K562 (cell line): ENCODE measurements around the gene KRTAP9-7. TPM values are rescaled to one million over a fixed set of nuclear protein-coding genes. Genes with fewer than 3 reads are reported as not detected.

Experiments used
- ATAC-seq: fragments of 200-7000 bp; cut with Tn5 transposase; 3 replicates; pipeline ENCODE4 v1.9.1; 2020; ENCODE audit warnings: moderate library complexity
- BruUV-seq: library from RNA; stranded (reverse); fragments of 400-500 nt; replicated peaks from 2 replicates; lab custom pipeline; 2021; lab: Mats Ljungman, UMichigan
- CTCF ChIA-PET: fragments of 300-600 bp; formaldehyde crosslinking; extraction: SDS; loops from one replicate; lab custom pipeline; 2021; ENCODE audit warnings: low intra/inter-chr PET ratio; lab: Yijun Ruan, JAX
- POLR2A ChIA-PET: fragments of 300-600, 350-650 bp; sonication (Branson Sonifier 250); formaldehyde crosslinking; extraction: SDS; loops from one replicate; lab custom pipeline; 2021; ENCODE audit warnings: antibody characterized with exemption, inconsistent platforms; lab: Yijun Ruan, JAX
- DNase-seq, 4 experiments: peaks; one replicate each; pipeline versions ENCODE4 v3.0.0 to v3.0.0-alpha.2; 2011 to 2018; ENCODE audit warnings: low spot score in 3 of 4, mixed read lengths in 3 of 4; ENCODE audit errors: extremely low read depth in 1 of 4
- FAIRE-seq: peaks from 2 replicates; lab custom pipeline; 2011; peaks lifted over from hg19 to GRCh38; lab: Jason Lieb, UNC
- H2AFZ ChIP-seq: 2 replicates; pipeline ENCODE4 v1.6.0; 2011; ENCODE audit warnings: low read depth, low read length, control low read depth, inconsistent platforms
- H3K27ac ChIP-seq: fragments of 200-600 bp; 3 replicates; pipeline ENCODE4 v1.8.0; 2011; ENCODE audit warnings: low read depth, mild to moderate bottlenecking, control low read depth, inconsistent platforms, low read length, moderate library complexity, mixed read lengths; ENCODE audit errors: extremely low read depth
- H3K27me3 ChIP-seq, 2 experiments: fragments of 300-600 bp in 1 of 2; 2 replicates in 1 of 2; 3 replicates in 1 of 2; pipeline versions ENCODE4 v1.6.0 to v1.8.0; 2011; ENCODE audit warnings: inconsistent platforms in 2 of 2, low read length in 2 of 2, mild to moderate bottlenecking in 1 of 2, mixed read lengths in 1 of 2, moderate library complexity in 1 of 2; ENCODE audit not compliant: control insufficient read depth in 2 of 2, insufficient read depth in 2 of 2
- H3K36me3 ChIP-seq: fragments of 300-600 bp; 3 replicates; pipeline ENCODE4 v1.8.0; 2011; ENCODE audit warnings: mild to moderate bottlenecking, low read length, inconsistent platforms; ENCODE audit not compliant: control insufficient read depth, insufficient read depth
- H3K4me1 ChIP-seq, 2 experiments: fragments of 200-600 bp in 1 of 2; replicated peaks in 1 of 2; 2 replicates in 1 of 2; 3 replicates in 1 of 2; pipeline versions ENCODE4 v1.5.1 to v1.8.0; 2011; ENCODE audit warnings: inconsistent platforms in 2 of 2, low read length in 2 of 2, mild to moderate bottlenecking in 1 of 2, mixed read lengths in 1 of 2, moderate library complexity in 1 of 2; ENCODE audit not compliant: control insufficient read depth in 2 of 2, insufficient read depth in 2 of 2
- H3K4me2 ChIP-seq: 2 replicates; pipeline ENCODE4 v1.6.1; 2011; ENCODE audit warnings: low read length, control low read depth, inconsistent platforms, mixed read lengths; ENCODE audit not compliant: insufficient read depth
- H3K4me3 ChIP-seq: fragments of 200-600 bp; sonication (generic), shearing (Covaris generic); 2 replicates; pipeline ENCODE4 v1.5.1; 2016; ENCODE audit warnings: control low read depth, inconsistent platforms
- H3K79me2 ChIP-seq: fragments of 200-600 bp; 3 replicates; pipeline ENCODE4 v1.8.0; 2011; ENCODE audit warnings: low read length, inconsistent platforms; ENCODE audit not compliant: control insufficient read depth, insufficient read depth
- H3K9ac ChIP-seq, 2 experiments: 2 replicates each; pipeline versions ENCODE4 v1.6.0 to v1.6.1; 2011; ENCODE audit warnings: low read depth in 2 of 2, low read length in 2 of 2, control low read depth in 1 of 2, inconsistent platforms in 1 of 2, mild to moderate bottlenecking in 1 of 2, mixed read lengths in 1 of 2; ENCODE audit not compliant: insufficient read depth in 1 of 2
- H3K9me1 ChIP-seq: one replicate; pipeline ENCODE4 v1.6.0; 2011; ENCODE audit warnings: inconsistent platforms, mild to moderate bottlenecking, low read length, moderate library complexity; ENCODE audit not compliant: control insufficient read depth, insufficient read depth
- H3K9me3 ChIP-seq: replicated peaks from 2 replicates; pipeline ENCODE4 v1.5.1; 2011; ENCODE audit warnings: low read depth, low read length, inconsistent platforms; ENCODE audit not compliant: control insufficient read depth, insufficient read depth
- H4K20me1 ChIP-seq: replicated peaks from 2 replicates; pipeline ENCODE4 v1.6.1; 2011; ENCODE audit warnings: low read length, inconsistent platforms, mixed read lengths; ENCODE audit not compliant: control insufficient read depth, insufficient read depth
- KLF10 ChIP-seq: fragments of 250-450 bp; sonication (Bioruptor Pico); IDR thresholded peaks from 2 replicates; pipeline ENCODE4 v1.6.1; 2021; ENCODE audit warnings: matching md5 sums
- PHB2 ChIP-seq: fragments of 450-650 bp; IDR thresholded peaks from 2 replicates; pipeline ENCODE4 v1.6.1; 2017; ENCODE audit warnings: low read depth
- SNIP1 ChIP-seq: fragments of 450-650 bp; IDR thresholded peaks from 2 replicates; pipeline ENCODE4 v1.7.1; 2017; ENCODE audit warnings: low read depth, mild to moderate bottlenecking
- XRCC4 ChIP-seq: IDR thresholded peaks from one replicate; pipeline ENCODE4 v1.6.1; 2011; ENCODE audit not compliant: insufficient read depth, insufficient read length; ENCODE audit errors: extremely low read depth
- ZNF282 ChIP-seq: sonication (generic); formaldehyde crosslinking; IDR thresholded peaks from 2 replicates; pipeline ENCODE4 v1.8.1; 2023; ENCODE audit warnings: missing genetic modification reagents
- WGBS: fragments of 100-300 bp; shearing (Covaris generic); methylation state at CpG from one replicate; pipeline ENCODE4 v1.1.6; 2016; ENCODE audit warnings: low coverage, mixed read lengths; ENCODE audit not compliant: insufficient coverage; ENCODE audit errors: missing lambda C conversion rate; 5-methylcytosine and 5-hydroxymethylcytosine counted together
- in situ Hi-C: fragments of 300-500 bp; cut with MboI; formaldehyde crosslinking; loops from 4 replicates; pipeline ENCODE4 v1.15.0; 2018; ENCODE audit warnings: inconsistent platforms, mixed read lengths
- intact Hi-C: fragments of 100-400 bp; cut with micrococcal nuclease; formaldehyde crosslinking; loops from 2 replicates; pipeline ENCODE4 v1.14.2; 2022
- polyA plus RNA-seq, 8 experiments: library from polyadenylated mRNA; depleted of rRNA in 4 of 8; stranded (reverse) in 5 of 8; unstranded in 3 of 8; fragments of >200 nt; fragmentation: Nextera tagmentation in 2 of 8; fragmentation: Illumina TruSeq in 1 of 8; extraction: Ambion mirVana in 2 of 8; extraction: Trizol in 1 of 8; gene quantifications; 2 replicates each; pipeline versions ENCODE4 v1.2.1 to v1.2.3, GENCODE V29; 2011 to 2014; ENCODE audit warnings: inconsistent platforms in 1 of 8, missing spikeins in 1 of 8
- total RNA-seq, 7 experiments: library from RNA; depleted of rRNA in 6 of 7; stranded (reverse); fragments of >200 nt in 6 of 7; fragmentation: Illumina TruSeq in 2 of 7; extraction: Trizol in 2 of 7; gene quantifications; 2 replicates each; pipeline versions ENCODE4 v1.2.1 to v1.2.3, GENCODE V29; 2011 to 2021; ENCODE audit warnings: low replicate concordance in 1 of 7
- TF ChIP-seq, protein P1 (sequence below): fragments of 250-450 bp; sonication (Bioruptor Pico); IDR thresholded peaks from 2 replicates; pipeline ENCODE4 v1.5.0; 2021; ENCODE audit warnings: mild to moderate bottlenecking, borderline replicate concordance
- TF ChIP-seq, protein P2 (sequence below): IDR thresholded peaks from 2 replicates; pipeline ENCODE4 v1.6.1; 2011; ENCODE audit not compliant: insufficient read length; ENCODE audit errors: extremely low read depth
- TF ChIP-seq, protein P3 (sequence below): sonication (generic); formaldehyde crosslinking; IDR thresholded peaks from 2 replicates; pipeline ENCODE4 v1.8.0; 2022; ENCODE audit warnings: mild to moderate bottlenecking, missing genetic modification reagents
- TF ChIP-seq, protein P4 (sequence below), 3 experiments: IDR thresholded peaks in 2 of 3; conservative IDR thresholded peaks in 1 of 3; 2 replicates each; pipeline ENCODE4 v1.5.1; 2011 to 2012; ENCODE audit warnings: low read length in 3 of 3, mild to moderate bottlenecking in 3 of 3, control low read depth in 2 of 3, improper control_type of control experiment in 1 of 3, inconsistent platforms in 1 of 3, low read depth in 1 of 3, mixed read lengths in 1 of 3, moderate library complexity in 1 of 3; ENCODE audit not compliant: insufficient read depth in 2 of 3

The KRTAP9-7 gene
- total and polyA plus RNA-seq, 9 of the 15 experiments (the other 6 are each of a cell fraction or from before 2014, with no cell fraction given), result not detected

DNA sequence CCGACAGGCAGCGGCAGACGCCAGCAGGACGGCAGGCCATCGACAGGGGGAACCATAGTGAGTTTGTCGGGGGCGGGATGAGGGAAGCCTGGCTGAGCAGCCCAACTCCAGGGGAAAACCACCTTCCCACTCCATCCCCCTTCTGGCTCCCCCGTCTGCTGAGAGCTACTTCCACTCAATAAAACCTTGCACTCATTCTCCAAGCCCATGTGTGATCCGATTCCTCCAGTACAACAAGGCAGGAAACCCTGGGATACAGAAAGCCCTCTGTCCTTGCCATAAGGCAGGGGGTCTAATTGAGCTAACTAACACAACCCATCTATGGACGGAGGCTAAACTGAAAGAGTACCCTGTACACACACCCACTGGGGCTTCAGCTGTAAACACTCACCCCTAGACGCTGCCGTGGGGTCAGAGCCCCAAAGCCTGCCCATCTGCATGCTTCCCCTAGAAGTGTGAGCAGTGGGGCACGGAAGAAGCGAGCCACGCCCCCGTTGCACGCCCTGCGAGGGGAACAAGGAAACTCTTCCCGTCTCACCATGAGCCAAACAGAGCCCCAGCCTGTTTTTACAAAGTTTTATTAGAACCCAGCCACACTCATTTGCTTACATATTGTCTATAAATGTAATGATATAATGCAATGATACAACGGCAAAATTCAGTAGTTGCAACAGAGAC lies 23.1 kb downstream of the KRTAP9-7 start:
- no peak for FAIRE-seq
- Histone ChIP-seq H3K79me2 (no peaks in the 10 kb centered on the region), H3K9me3 (no peaks in the 10 kb centered on the region), H3K27me3 (peaks cover 0 to 27% of the 10 kb centered on the region in 2 experiments; a peak in 2 of 5 replicates), H3K9me1 (no peaks in the 10 kb centered on the region), H3K27ac (no peak overlapping the region), H3K4me3 (no peak overlapping the region), H3K4me1 (no peaks in the 10 kb centered on the region), H2AFZ (no peak overlapping the region), H4K20me1 (no peaks in the 10 kb centered on the region), H3K4me2 (no peak overlapping the region), H3K9ac (no peak overlapping the region), H3K36me3 (no peaks in the 10 kb centered on the region)
- CTCF ChIA-PET, result no interaction called here
- in situ Hi-C loops (loop anchor here (5.0 kb wide), 1 partner anchor 56 kb away; no protein-coding TSS in a partner anchor), intact Hi-C loops (no loop called here)
- POLR2A ChIA-PET, result no interaction called here
- no peak for ATAC-seq
- TF ChIP-seq, protein P1, sequence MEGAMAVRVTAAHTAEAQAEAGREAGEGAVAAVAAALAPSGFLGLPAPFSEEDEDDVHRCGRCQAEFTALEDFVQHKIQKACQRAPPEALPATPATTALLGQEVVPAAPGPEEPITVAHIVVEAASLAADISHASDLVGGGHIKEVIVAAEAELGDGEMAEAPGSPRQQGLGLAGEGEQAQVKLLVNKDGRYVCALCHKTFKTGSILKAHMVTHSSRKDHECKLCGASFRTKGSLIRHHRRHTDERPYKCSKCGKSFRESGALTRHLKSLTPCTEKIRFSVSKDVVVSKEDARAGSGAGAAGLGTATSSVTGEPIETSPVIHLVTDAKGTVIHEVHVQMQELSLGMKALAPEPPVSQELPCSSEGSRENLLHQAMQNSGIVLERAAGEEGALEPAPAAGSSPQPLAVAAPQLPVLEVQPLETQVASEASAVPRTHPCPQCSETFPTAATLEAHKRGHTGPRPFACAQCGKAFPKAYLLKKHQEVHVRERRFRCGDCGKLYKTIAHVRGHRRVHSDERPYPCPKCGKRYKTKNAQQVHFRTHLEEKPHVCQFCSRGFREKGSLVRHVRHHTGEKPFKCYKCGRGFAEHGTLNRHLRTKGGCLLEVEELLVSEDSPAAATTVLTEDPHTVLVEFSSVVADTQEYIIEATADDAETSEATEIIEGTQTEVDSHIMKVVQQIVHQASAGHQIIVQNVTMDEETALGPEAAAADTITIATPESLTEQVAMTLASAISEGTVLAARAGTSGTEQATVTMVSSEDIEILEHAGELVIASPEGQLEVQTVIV (CRISPR knock-in tag), result no peak
- TF ChIP-seq KLF10 (no peak), ZNF282 (CRISPR knock-in tag) (no peak), PHB2 (no peak), SNIP1 (no peak), XRCC4 (no peak)
- TF ChIP-seq, protein P2, sequence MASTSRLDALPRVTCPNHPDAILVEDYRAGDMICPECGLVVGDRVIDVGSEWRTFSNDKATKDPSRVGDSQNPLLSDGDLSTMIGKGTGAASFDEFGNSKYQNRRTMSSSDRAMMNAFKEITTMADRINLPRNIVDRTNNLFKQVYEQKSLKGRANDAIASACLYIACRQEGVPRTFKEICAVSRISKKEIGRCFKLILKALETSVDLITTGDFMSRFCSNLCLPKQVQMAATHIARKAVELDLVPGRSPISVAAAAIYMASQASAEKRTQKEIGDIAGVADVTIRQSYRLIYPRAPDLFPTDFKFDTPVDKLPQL, result no peak
- TF ChIP-seq, protein P3, sequence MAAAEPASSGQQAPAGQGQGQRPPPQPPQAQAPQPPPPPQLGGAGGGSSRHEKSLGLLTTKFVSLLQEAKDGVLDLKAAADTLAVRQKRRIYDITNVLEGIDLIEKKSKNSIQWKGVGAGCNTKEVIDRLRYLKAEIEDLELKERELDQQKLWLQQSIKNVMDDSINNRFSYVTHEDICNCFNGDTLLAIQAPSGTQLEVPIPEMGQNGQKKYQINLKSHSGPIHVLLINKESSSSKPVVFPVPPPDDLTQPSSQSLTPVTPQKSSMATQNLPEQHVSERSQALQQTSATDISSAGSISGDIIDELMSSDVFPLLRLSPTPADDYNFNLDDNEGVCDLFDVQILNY (CRISPR knock-in tag), result no peak
- TF ChIP-seq, protein P4, sequence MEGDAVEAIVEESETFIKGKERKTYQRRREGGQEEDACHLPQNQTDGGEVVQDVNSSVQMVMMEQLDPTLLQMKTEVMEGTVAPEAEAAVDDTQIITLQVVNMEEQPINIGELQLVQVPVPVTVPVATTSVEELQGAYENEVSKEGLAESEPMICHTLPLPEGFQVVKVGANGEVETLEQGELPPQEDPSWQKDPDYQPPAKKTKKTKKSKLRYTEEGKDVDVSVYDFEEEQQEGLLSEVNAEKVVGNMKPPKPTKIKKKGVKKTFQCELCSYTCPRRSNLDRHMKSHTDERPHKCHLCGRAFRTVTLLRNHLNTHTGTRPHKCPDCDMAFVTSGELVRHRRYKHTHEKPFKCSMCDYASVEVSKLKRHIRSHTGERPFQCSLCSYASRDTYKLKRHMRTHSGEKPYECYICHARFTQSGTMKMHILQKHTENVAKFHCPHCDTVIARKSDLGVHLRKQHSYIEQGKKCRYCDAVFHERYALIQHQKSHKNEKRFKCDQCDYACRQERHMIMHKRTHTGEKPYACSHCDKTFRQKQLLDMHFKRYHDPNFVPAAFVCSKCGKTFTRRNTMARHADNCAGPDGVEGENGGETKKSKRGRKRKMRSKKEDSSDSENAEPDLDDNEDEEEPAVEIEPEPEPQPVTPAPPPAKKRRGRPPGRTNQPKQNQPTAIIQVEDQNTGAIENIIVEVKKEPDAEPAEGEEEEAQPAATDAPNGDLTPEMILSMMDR (IDR thresholded peaks at IDR 0.05 in 2 of 3, conservative IDR thresholded peaks at IDR 0.05 in 1 of 3; ENCODE audit: insufficient read depth in 2 of 3, low read depth in 1 of 3, low read length in 3 of 3), result 0 out of 6 replicates have a peak, but pooled peaks of 2 of the 3 experiments have one; percentile 2 to 15
- 2% methylated on average over 20 of the region's 20 CpGs for WGBS
- DNase-seq, result no peak
- no TSS peak for BruUV-seq
